Gastroesophageal sphincter (tissue), 4 donors: Measurements from ENCODE around the gene SPAG4. TPM values are rescaled to one million over a fixed set of nuclear protein-coding genes. Genes with fewer than 3 reads are reported as not detected.
A peak's percentile ranks its signal among the peaks of the same experiment; 100 is the strongest.

ENCODE experiments used
- ATAC-seq: fragments of 150-250 bp; one replicate; pipeline ENCODE4 v1.9.1; 2016; ENCODE audit warnings: mild to moderate bottlenecking, moderate library complexity
- H3K27ac ChIP-seq, 4 donors: fragments of 200-600 bp; sonication (generic) in 3 of 4; 1 replicate in 3 of 4; 2 replicates in 1 of 4; pipeline ENCODE4 v1.5.1; 2016 to 2019
- H3K27me3 ChIP-seq: fragments of 200-600 bp; sonication (generic); one replicate; pipeline ENCODE4 v1.5.1; 2019
- H3K36me3 ChIP-seq, 2 donors: fragments of 200-600 bp; sonication (generic); one replicate each; pipeline ENCODE4 v1.5.1; 2019; ENCODE audit warnings: control low read depth in 1 of 2
- H3K4me1 ChIP-seq, 3 donors: fragments of 200-600 bp; sonication (generic); 1 replicate in 2 of 3; 2 replicates in 1 of 3; pipeline ENCODE4 v1.5.1; 2016 to 2019; ENCODE audit warnings: control low read depth in 2 of 3
- H3K4me3 ChIP-seq, 2 donors: fragments of 200-600 bp; sonication (generic); one replicate each; pipeline ENCODE4 v1.5.1; 2019; ENCODE audit warnings: mild to moderate bottlenecking in 1 of 2, moderate library complexity in 1 of 2
- H3K9me3 ChIP-seq, 3 donors: fragments of 200-600 bp; sonication (generic); one replicate each; pipeline ENCODE4 v1.5.1; 2017 to 2019; ENCODE audit warnings: control low read depth in 2 of 3
- CTCF ChIP-seq, 4 experiments: fragments of 200-600 bp in 2 of 4; fragments of 450-650 bp in 2 of 4; sonication (generic) in 1 of 4; IDR thresholded peaks; one replicate each; pipeline ENCODE4 v1.5.1; 2017 to 2019; ENCODE audit warnings: antibody characterized with exemption in 4 of 4, mild to moderate bottlenecking in 2 of 4, moderate library complexity in 2 of 4
- EP300 ChIP-seq: sonication (generic); formaldehyde crosslinking; IDR thresholded peaks from one replicate; pipeline ENCODE4 v1.6.1; 2017; ENCODE audit warnings: antibody characterized with exemption, mild to moderate bottlenecking
- POLR2A ChIP-seq, 2 donors: fragments of 450-650 bp; IDR thresholded peaks; one replicate each; pipeline ENCODE4 v1.6.1; 2017; ENCODE audit warnings: antibody characterized with exemption in 2 of 2, mild to moderate bottlenecking in 2 of 2, moderate library complexity in 1 of 2
- POLR2AphosphoS5 ChIP-seq: sonication (generic); formaldehyde crosslinking; IDR thresholded peaks from one replicate; pipeline ENCODE4 v1.6.1; 2017; ENCODE audit warnings: antibody characterized with exemption
- WGBS, 2 donors: methylation state at CpG; one replicate each; pipeline ENCODE4 v1.1.5; 2018; ENCODE audit warnings: low coverage in 1 of 2; 5-methylcytosine and 5-hydroxymethylcytosine counted together
- total RNA-seq, 4 donors: library from RNA; depleted of rRNA; stranded (reverse); fragments of >200 nt; gene quantifications; one replicate each; pipeline ENCODE4 v1.1.0, GENCODE V29; 2016

The SPAG4 gene
- total RNA-seq, 4 donors from 2014 or later = 0.85 to 3.5 (median 2.9) TPM

DNA sequence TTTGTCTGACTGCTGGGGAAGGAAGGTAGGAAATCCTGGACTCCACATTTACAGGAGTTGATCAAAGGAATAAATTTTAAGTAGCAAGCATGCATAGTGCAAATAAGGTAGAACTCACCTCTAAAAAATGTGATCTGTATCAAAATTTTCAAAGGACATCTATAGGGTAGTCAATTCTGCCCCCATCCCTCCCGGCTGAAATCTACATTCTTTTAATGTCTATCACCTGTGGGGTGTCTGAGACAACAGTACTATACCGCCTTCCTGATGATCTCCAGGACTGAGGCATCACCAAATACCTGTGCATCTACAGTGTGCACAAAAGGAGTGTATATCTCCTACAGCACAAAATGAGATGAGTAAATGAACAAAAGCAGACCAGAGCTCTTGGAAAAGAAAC is 29.2 kb downstream of the SPAG4 start:
- no peak overlapping the region for H3K27ac ChIP-seq
- no peaks in the 10 kb centered on the region for H3K9me3 ChIP-seq
- no peaks in the 10 kb centered on the region for H3K27me3 ChIP-seq
- no peak for ATAC-seq
- no peak for TF ChIP-seq POLR2A (IDR thresholded peaks at IDR 0.05)
- 75 to 90% methylated on average over 2 of the region's 2 CpGs for WGBS, 2 donors
- H3K36me3 ChIP-seq = no peaks in the 10 kb centered on the region
- peaks cover 0 to 52% (median 7%) of the 10 kb centered on the region in 3 donors for H3K4me1 ChIP-seq
- H3K4me3 ChIP-seq = no peak overlapping the region

DNA sequence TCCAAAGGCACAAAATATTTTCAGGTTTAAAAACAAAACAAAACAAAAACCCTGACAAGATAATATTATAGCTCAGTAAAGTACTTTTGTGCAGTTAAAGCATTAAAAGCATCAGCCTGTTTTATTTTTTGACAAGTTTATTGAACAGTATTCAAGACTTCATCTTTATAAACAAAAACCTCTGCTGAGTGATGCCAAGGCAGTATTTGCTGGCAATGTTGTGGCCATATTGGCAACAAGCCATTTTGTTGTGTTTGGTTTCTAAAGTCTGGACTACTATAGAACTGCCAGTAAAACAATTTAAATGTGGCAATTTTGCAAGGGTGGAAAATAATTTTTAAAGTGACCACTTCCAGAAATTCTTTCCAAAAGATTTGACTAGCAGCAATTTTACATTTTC is 33.2 kb downstream of the SPAG4 start:
- Histone ChIP-seq H3K36me3 (peaks cover 0 to 14% of the 10 kb centered on the region in 2 donors), H3K9me3 (no peaks in the 10 kb centered on the region), H3K27ac (peak overlapping the region in 1 of 4 donors; percentile 20), H3K4me1 (peaks cover 7 to 71% (median 8%) of the 10 kb centered on the region in 3 donors), H3K27me3 (no peaks in the 10 kb centered on the region), H3K4me3 (no peak overlapping the region)
- no peak for ATAC-seq
- no peak for TF ChIP-seq EP300
- TF ChIP-seq POLR2A (IDR thresholded peaks at IDR 0.05) = no peak
- TF ChIP-seq CTCF (IDR thresholded peaks at IDR 0.05) = no peak
- TF ChIP-seq POLR2AphosphoS5 = no peak

GRCh38 chr20:35650632-35651031 is 35.0 kb downstream of the SPAG4 start:
- H3K27ac ChIP-seq = peak overlapping the region in 1 of 4 donors; percentile 37
- no peak for ATAC-seq
- H3K9me3 ChIP-seq = no peaks in the 10 kb centered on the region
- H3K4me1 ChIP-seq = peaks cover 7 to 62% (median 8%) of the 10 kb centered on the region in 3 donors
- H3K27me3 ChIP-seq = no peaks in the 10 kb centered on the region
- no peak overlapping the region for H3K4me3 ChIP-seq
- 63 to 77% methylated on average over 3 of the region's 3 CpGs for WGBS, 2 donors
- no peak for TF ChIP-seq CTCF (IDR thresholded peaks at IDR 0.05)
- H3K36me3 ChIP-seq = peaks cover 5 to 29% of the 10 kb centered on the region in 2 donors

DNA sequence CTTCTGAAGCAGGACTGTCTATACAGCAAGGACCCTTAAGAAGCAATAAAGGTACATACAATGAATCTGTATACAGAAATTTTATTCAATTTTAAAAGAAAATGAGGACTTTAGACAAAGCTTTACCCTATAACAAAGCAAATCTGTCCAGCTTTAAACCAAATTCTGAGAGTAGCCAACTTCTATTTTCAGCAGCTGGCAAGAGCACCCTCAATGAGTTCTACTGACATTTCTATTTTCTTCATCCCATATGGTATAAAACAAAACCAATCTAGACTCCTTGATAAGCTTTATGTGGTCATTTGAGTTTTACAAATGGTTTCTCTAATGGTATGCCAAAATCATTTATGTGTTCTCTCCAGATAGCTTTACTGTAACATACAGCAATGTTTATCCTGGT is 36.3 kb downstream of the SPAG4 start:
- peaks cover 7 to 72% (median 8%) of the 10 kb centered on the region in 3 donors for H3K4me1 ChIP-seq

GRCh38 chr20:35652641-35653429 is 37.2 kb downstream of the SPAG4 start:
- H3K4me1 ChIP-seq = peaks cover 8 to 75% (median 13%) of the 10 kb centered on the region in 3 donors
- H3K27me3 ChIP-seq = no peaks in the 10 kb centered on the region
- WGBS, 2 donors = 94 to 96% methylated on average over 3 to 6 of the region's 13 CpGs
- H3K9me3 ChIP-seq = no peaks in the 10 kb centered on the region
- no peak overlapping the region for H3K27ac ChIP-seq
- no peak for TF ChIP-seq POLR2AphosphoS5
- H3K4me3 ChIP-seq = no peak overlapping the region
- no peak for ATAC-seq
- H3K36me3 ChIP-seq = peaks cover 5 to 29% of the 10 kb centered on the region in 2 donors

More for the DNA sequence above, 36.3 kb downstream of the SPAG4 start:
- peaks cover 5 to 29% of the 10 kb centered on the region in 2 donors for H3K36me3 ChIP-seq
- H3K9me3 ChIP-seq = no peaks in the 10 kb centered on the region
- TF ChIP-seq CTCF (IDR thresholded peaks at IDR 0.05) (no peak), POLR2AphosphoS5 (no peak), EP300 (no peak), POLR2A (IDR thresholded peaks at IDR 0.05) (no peak)
- H3K4me3 ChIP-seq = no peak overlapping the region
- H3K27ac ChIP-seq = peak overlapping the region in 1 of 4 donors; percentile 37
- no peaks in the 10 kb centered on the region for H3K27me3 ChIP-seq
- ATAC-seq = no peak

DNA sequence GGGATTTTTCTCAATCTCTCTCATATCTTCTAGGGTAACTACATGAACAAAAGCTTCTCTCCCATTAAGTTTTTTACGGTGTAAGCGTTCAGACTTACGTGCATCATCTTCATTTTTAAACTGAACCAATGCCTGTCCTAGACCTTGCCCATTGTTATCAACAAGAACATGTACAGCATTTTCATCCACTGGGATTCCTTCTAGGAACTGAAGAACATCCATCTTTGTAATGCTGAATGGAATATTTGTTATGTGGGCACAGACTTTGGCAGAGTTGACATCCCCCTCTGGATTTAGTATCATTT is 37.8 kb downstream of the SPAG4 start:
- H3K27ac ChIP-seq = no peak overlapping the region
- no peak for ATAC-seq
- WGBS, 2 donors = 96 to 100% methylated on average over 3 of the region's 3 CpGs
- H3K27me3 ChIP-seq = no peaks in the 10 kb centered on the region
- peaks cover 5 to 29% of the 10 kb centered on the region in 2 donors for H3K36me3 ChIP-seq
- H3K4me3 ChIP-seq = no peak overlapping the region
- no peaks in the 10 kb centered on the region for H3K9me3 ChIP-seq
- TF ChIP-seq POLR2AphosphoS5 = no peak
- no peak for TF ChIP-seq POLR2A (IDR thresholded peaks at IDR 0.05)
- no peak for TF ChIP-seq CTCF (IDR thresholded peaks at IDR 0.05)
- no peak for TF ChIP-seq EP300
- H3K4me1 ChIP-seq = peaks cover 8 to 75% (median 14%) of the 10 kb centered on the region in 3 donors
